GM18499 (cell line): ENCODE results near the gene SLIT1.

Source experiments
- ATAC-seq: cut with Tn5 transposase; IDR thresholded peaks from one replicate; pipeline ENCODE4 v1.9.1; 2021; ENCODE audit warnings: moderate number of reproducible peaks; ENCODE audit not compliant: insufficient read depth, unreplicated experiment

SLIT1 gene

GRCh38 chr10:97175586-97175985 is 10.2 kb downstream of the SLIT1 start:
- ATAC-seq, result no peak

- no peak for ATAC-seq
Observed at GRCh38 chr10:97174941-97175340, 10.8 kb downstream of the SLIT1 start.

- ATAC-seq, result no peak
Observed at GRCh38 chr10:97174276-97174775, 11.4 kb downstream of the SLIT1 start.

GRCh38 chr10:97173036-97173435 is 12.7 kb downstream of the SLIT1 start:
- no peak for ATAC-seq

- ATAC-seq, result no peak
Observed at GRCh38 chr10:97171001-97171400, 14.8 kb downstream of the SLIT1 start.

- ATAC-seq, result no peak
Observed at GRCh38 chr10:97169911-97170693, 15.7 kb downstream of the SLIT1 start.

- ATAC-seq, result no peak
Observed at GRCh38 chr10:97169063-97169462, 16.7 kb downstream of the SLIT1 start.

- ATAC-seq, result no peak
Observed at GRCh38 chr10:97168645-97169044, 17.1 kb downstream of the SLIT1 start.

GRCh38 chr10:97165499-97165898 is 20.3 kb downstream of the SLIT1 start:
- no peak for ATAC-seq

GRCh38 chr10:97163781-97164501 is 21.8 kb downstream of the SLIT1 start:
- ATAC-seq, result no peak

GRCh38 chr10:97163181-97163580 is 22.6 kb downstream of the SLIT1 start:
- no peak for ATAC-seq

GRCh38 chr10:97159646-97160305 is 26.0 kb downstream of the SLIT1 start:
- ATAC-seq, result no peak

- ATAC-seq, result no peak
Observed at GRCh38 chr10:97157578-97158095, 28.1 kb downstream of the SLIT1 start.

- no peak for ATAC-seq
Observed at GRCh38 chr10:97154781-97155180, 31.0 kb downstream of the SLIT1 start.

- ATAC-seq, result no peak
Observed at GRCh38 chr10:97154162-97154561, 31.6 kb downstream of the SLIT1 start.

- no peak for ATAC-seq
Observed at GRCh38 chr10:97153270-97153850, 32.4 kb downstream of the SLIT1 start.

- ATAC-seq, result no peak
Observed at GRCh38 chr10:97151307-97151914, 34.3 kb downstream of the SLIT1 start.

- no peak for ATAC-seq
Observed at GRCh38 chr10:97150616-97151015, 35.1 kb downstream of the SLIT1 start.

- ATAC-seq, result no peak
Observed at GRCh38 chr10:97150013-97150595, 35.7 kb downstream of the SLIT1 start.

GRCh38 chr10:97149079-97149531 is 36.7 kb downstream of the SLIT1 start:
- no peak for ATAC-seq
